SK-N-SH treated with all-trans-retinoic acid at 6 μM for 48 hours (cell line): ENCODE results near the gene ENPP7.

ENCODE experiments used
- CSDC2 ChIP-seq: fragments of 250-450 bp; sonication (Bioruptor Pico); IDR thresholded peaks from 2 replicates; pipeline ENCODE4 v1.5.0; 2020; ENCODE audit warnings: mild to moderate bottlenecking, moderate library complexity
- CSRNP3 ChIP-seq: fragments of 250-450 bp; sonication (Bioruptor Pico); IDR thresholded peaks from 2 replicates; pipeline ENCODE4 v1.5.1; 2021; ENCODE audit warnings: mild to moderate bottlenecking, moderate library complexity
- ISL1 ChIP-seq: fragments of 250-450 bp; sonication (Bioruptor Pico); IDR thresholded peaks from 2 replicates; pipeline ENCODE4 v2.1.2; 2022; ENCODE audit warnings: mild to moderate bottlenecking, moderate library complexity
- ZC3H10 ChIP-seq: fragments of 250-450 bp; sonication (Bioruptor Pico); IDR thresholded peaks from 2 replicates; pipeline ENCODE4 v1.5.1; 2021; ENCODE audit warnings: mild to moderate bottlenecking, moderate library complexity

GRCh38 chr17:79720705-79721292 is 9.9 kb upstream of the ENPP7 start:
- TF ChIP-seq ISL1 (CRISPR knock-in tag) (no peak), CSRNP3 (CRISPR knock-in tag) (no peak), ZC3H10 (CRISPR knock-in tag) (no peak), CSDC2 (no peak)
